Amniotic epithelial cell (primary cell): ENCODE measurements around the gene VAT1.
"Not testable (repeated sequence)": the region's sequence is repeated elsewhere in the genome, so short reads cannot be mapped to it uniquely, and the experiment has no call there.

ENCODE experiments used
- DNase-seq: peaks from one replicate; pipeline ENCODE4 v3.0.0-alpha.2; 2010; ENCODE audit warnings: low read depth

The VAT1 gene

GRCh38 chr17:43021741-43022512 is at the start of gene VAT1:
TSS of gene VAT1 (minus strand) at chr17:43022385. CDS start at chr17:43022322, 63 bp downstream.
- peak; percentile 65 for DNase-seq

DNA sequence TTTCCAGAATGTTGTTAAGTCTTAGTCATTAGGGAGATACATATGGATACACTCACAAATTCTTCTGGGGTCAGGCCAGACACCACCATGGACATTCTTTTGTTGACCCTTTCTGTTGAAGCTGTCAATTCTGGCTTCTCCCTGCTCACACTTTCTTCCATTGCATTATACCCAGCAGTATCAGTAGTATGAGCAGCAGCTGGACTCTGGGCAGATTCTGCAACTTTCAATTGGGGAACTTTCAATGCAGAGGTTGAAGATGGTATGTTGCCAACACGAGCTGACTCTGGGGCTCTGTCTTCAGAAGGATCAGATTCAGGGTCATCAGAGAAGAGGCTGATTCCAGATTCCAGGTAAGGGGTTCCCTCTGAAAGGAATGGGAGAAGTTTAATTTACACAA is 48.7 kb upstream of the VAT1 start:
- no peak for DNase-seq

- no peak for DNase-seq
Measured at GRCh38 chr17:43070257-43070656, 48.1 kb upstream of the VAT1 start.

DNA sequence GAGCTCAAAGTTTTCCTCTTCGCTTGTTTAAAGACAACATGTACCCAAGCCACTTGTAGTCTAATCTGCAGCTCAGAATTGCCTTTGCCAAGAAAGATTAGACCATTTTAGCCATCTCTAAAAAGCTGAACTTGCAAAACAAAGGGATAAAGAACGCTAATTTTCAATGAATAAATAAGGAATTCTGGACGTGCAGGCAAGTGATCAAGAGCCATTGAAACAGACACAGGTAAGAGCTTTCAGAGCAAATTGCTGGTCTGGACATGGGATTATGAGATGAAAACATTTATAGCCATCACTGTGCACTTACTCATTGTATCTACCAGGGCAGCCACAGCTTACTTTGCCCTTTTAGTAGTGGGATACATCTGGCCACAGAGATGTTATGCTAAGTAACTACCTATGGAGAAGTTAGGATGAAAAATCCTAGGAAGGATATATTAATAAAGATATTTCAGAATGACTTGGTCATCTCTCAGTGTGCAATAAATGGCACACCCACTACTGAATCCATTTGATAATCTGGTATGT is 47.2 kb upstream of the VAT1 start:
- no peak for DNase-seq

DNA sequence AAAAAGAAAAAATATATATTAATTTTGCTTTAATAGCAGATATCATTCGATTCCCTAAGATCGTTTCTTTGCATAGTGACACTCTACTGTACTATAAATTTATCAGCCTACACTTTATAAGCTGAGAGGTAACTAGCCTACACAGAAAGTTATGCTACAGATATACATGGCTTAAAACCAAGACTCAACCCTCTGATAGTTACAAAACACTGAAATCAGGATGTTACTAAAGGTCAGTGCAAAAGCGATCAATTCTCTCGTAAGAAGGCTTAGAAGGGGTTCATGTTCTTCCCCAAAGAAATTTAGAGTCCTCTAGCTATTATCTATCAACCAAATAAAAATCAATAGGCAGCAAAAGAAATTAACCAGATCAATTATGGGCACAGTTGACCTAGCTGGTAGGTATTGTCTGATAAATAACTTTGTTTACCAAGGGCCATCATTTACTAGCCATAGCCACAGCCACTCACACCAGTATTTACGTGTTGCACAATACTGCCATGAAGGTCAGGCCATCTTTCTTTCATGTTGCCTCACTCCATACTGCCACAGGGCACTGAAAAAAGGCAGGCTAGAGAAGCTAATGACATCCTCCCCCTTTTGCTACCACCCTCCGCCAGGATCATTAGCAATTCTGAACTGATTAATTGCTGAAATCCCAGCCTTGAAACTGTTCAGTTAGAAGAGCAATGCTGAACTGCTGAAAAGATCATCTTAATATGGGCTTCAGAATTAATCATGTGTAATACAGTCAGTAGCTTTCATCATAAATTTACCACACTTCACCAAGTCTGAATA is 46.6 kb upstream of the VAT1 start:
- DNase-seq: peak; percentile 74

DNA sequence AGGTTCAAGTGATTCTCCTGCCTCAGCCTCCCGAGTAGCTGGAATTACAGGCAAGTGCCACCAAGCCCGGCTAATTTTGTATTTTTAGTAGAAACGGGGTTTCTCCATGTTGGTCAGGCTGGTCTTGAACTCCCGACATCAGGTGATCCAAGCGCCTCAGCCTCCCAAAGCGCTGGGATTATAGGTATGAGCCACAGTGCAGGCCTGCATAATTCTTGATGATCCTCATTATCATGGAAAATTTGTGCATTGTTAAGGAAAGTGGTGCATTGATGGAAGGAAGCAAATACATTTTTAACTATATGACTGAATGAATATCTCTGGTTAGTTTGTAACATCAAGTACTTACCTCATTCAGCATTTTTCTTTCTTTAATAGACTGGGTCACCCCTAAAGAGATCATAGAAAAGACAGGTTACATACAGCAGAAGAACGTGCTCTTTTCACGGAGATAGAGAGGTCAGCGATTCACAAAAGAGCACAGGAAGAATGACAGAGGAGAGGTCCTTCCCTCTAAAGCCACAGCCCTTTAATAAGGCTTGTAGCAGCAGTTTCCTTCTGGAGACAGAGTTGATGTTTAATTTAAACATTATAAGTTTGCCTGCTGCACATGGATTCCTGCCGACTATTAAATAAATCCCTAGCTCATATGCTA is 40.9 kb upstream of the VAT1 start:
- DNase-seq: no peak

DNA sequence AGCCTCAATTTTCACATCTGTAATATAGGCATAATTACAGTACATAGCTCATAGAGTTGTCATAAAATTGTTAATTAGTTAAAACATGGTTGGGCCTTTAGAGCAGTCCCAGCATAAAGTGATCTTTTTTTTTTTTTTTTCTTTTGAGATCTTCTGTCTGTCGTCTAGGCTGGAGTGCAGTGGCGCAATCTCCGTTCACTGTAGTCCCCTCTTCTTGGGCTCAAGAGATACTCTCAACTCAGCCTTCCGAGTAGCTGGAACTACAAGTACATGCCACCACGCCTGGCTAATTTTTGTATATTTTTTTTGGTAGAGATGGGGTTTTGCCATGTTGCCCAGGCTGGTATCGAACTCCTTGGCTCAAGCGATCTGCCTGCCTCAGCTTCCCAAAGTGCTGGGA is 33.9 kb upstream of the VAT1 start:
- no peak for DNase-seq

- DNase-seq: not testable (repeated sequence)
Measured at GRCh38 chr17:43053008-43053407, 30.8 kb upstream of the VAT1 start.

- DNase-seq: peak; percentile 22
Measured at GRCh38 chr17:43051969-43052368, 29.8 kb upstream of the VAT1 start.

GRCh38 chr17:43044024-43044423 is 21.8 kb upstream of the VAT1 start:
- no peak for DNase-seq

GRCh38 chr17:43043307-43043706 is 21.1 kb upstream of the VAT1 start:
- DNase-seq: no peak

GRCh38 chr17:43042025-43042628 is 19.9 kb upstream of the VAT1 start:
- DNase-seq: no peak

- no peak for DNase-seq
Measured at GRCh38 chr17:43040655-43041054, 18.5 kb upstream of the VAT1 start.

DNA sequence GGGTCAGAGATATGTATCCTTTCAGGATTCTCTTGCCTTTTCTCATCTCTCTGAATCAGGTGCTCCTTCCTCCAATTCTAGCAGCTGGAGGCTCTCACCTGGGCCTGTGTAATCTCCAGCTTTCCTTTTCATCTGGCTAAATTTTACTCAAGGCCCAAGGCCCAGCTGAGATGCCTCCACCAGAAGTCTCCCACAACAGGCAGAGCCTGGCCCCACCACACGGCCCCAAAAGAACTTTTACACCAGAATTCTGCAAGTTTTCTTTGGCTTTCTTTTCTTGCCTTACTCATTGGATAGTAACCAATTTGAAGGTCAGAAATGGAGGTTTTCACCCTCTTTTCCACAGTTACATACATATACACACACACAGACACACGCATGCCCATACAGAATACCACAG is 17.5 kb upstream of the VAT1 start:
- no peak for DNase-seq

DNA sequence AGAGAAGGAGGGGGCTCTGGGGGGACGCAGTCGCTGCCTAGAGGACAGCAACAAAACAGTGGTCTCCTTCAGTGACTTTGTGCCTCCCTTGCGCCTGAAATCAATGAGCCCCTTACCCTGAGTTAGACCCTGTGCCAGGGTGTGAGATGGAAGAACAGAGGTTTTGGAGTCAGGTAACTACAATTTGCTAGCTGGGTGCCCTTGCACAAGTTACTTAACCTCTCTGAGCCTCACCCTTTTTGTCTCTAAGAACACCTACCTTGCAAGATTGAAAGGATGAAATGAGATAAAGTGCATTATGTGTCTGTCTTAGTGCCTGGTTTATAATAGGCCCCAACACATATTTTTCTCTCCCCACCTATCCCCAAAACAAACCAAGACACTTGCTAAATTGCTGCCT is 12.7 kb upstream of the VAT1 start:
- no peak for DNase-seq

GRCh38 chr17:43033948-43034881 is 12.0 kb upstream of the VAT1 start:
- no peak for DNase-seq

- DNase-seq: no peak
Measured at GRCh38 chr17:43031666-43032065, 9.5 kb upstream of the VAT1 start.

- DNase-seq: no peak
Measured at GRCh38 chr17:43030137-43030767, 8.1 kb upstream of the VAT1 start.

DNA sequence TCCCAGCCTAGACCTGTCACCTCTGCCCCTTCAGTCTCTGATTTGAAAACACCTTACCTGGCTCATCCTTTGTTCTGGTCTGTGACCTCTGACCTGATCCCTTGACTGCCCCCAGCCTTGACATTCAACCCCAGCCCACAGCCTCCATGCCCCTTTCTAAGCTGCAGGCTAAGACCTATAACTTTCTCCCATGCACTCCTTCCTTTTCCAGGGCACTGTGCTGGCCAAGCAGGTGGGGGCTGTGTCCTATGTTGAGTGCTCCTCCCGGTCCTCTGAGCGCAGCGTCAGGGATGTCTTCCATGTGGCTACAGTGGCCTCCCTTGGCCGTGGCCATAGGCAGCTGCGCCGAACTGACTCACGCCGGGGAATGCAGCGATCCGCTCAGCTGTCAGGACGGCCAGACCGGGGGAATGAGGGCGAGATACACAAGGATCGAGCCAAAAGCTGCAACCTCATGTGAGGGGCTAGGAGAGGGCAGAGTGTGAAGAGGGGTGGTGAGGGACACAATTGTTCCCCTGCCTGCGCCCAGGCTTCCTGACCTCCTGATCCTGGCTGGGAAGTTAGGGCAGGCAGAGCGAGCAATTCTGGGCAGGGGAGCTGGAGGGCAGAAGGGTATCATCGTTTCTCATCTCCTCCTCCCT is 6.2 kb upstream of the VAT1 start:
- DNase-seq: no peak
